GM18909 (cell line): ENCODE results near the gene HOXD9.

Experiments used
- ATAC-seq: cut with Tn5 transposase; IDR thresholded peaks from one replicate; pipeline ENCODE4 v1.9.1; 2021; ENCODE audit warnings: mild to moderate bottlenecking; ENCODE audit not compliant: unreplicated experiment, poor library complexity

HOXD9 gene

DNA sequence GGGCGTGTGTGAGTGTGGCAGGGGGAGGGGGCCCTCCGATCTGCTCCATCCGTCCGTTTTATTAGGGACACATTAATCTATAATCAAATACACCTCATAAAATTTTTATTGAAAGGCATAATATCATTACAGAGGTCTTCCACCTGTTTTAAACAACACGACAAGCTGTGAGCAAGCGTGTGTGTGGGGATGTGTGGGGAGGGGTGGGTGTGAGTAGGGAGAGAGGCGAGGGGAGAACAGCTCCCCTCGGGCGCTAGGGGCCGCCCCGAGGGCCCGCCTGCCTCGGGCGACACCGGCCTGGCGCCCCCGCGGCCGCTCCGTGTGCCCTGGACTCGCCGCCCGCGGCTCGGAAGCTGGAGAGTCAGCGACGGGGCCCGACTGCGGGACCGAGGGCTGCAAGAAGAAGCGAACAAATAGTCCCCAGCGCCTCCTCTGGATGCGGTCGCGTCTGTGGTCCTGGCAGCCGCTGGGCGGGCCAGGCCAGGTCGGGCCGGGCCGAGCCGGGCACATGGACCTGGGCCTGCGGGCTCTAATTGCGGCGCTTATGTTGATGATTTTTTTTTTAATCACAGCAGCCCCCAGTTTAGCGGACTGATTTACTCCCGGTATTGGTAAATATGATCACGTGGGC, 352 bp upstream of the HOXD9 start:
- no peak for ATAC-seq

DNA sequence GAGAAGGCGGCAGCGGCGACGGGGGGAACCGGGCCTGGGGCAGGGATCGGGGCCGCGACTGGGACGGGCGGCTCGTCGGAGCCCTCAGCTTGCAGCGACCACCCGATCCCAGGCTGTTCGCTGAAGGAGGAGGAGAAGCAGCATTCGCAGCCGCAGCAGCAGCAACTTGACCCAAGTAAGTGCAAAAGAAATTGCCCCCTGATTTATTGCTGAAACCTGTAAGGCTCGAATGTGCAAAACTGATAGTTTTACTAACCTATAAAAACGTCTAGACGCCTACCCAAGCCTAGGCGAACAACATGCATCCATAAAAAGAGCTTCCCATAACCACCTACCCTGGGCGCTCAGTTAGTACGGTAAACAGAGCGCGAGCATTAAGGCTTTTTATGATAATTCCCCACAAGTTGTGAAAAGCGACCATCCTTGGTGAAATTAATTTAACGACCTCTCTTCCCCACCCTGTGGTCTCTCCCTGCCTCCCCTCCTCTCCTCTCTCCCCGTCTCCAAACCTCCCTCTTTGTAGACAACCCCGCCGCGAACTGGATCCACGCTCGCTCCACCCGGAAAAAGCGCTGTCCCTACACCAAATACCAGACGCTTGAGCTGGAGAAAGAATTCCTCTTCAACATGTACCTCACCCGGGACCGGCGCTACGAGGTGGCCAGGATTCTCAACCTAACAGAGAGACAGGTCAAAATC, 1.0 kb downstream of the HOXD9 start:
- no peak for ATAC-seq

DNA sequence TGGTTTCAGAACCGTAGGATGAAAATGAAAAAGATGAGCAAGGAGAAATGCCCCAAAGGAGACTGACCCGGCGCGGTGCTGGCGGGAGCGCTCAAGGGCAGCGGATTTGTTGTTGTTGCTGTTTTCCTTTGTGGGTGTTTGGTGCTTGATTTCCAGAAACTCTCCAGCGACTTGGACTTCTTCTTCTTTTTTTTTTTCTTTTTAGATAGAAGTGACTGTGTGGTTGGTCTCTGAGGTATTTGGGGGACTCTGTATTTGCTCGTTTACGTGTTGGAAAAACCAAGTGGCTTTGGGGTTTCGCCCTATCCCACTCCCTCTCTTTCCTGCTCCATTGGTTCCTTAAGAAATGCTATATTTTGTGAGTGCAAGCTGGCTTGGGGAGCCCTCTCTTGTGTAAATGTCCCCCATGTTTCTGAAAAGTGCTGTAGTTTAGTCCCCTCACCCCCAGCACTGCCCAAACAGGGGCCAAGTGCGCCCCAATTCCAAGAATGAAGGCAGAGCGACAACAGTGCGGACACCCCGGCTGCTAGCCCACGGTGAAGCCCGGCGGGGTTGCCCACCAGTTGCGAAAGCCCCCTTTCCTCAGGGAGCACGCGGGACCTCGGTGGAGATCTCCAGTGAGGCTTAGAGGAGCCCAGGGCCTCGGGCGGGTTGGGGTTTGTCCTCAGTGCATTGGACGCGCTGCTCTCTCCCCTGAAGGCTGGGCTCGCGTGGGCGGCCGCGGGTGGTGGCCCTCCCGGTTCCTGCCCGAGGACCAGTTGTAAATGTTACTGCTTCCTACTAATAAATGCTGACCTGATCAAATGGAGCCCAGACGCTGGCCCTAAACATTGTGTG, 1.8 kb downstream of the HOXD9 start:
- no peak for ATAC-seq

DNA sequence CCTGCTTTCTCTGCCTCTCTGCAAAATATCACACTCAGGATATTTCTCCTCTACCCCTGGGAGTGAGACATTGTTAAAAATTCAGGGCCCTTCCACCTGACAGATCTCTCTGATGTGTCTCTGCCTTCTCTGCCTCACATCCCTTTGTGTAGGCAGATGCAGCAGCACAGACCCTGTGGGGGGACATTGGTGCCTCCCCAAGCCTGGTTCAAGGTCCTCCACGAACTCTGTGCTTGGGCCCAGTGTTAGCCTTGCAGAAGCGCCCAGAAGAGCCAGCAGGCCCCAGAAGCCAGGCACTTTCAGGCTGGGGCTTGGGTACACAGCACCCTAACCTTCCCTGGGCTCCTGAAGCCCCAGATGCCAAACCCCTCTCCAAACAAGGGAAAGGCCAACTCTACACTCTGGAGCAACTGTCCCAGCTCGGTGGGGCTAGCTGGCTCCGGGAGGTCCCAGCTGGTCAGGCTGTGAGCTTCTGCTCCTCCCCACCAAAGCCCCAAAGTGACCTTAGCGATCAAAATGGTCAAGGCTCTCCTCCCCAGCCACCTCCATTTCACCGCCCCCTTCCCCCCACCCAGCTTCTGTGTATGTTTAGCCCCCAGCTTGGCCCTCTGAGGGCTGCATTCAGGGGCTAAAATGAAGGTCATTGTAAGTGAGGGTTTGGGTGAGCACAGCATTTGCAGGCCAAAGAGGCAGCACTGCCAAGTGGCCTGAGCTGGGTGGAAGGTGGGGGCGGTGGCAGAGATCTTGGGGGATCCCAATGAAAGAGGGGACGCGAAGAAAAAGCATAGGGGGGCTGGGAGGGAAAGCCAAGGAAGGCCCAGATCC, 2.6 kb downstream of the HOXD9 start:
- no peak for ATAC-seq

- ATAC-seq = no peak
Measured at GRCh38 chr2:176125772-176126054, 3.2 kb downstream of the HOXD9 start.

- ATAC-seq = no peak
Measured at GRCh38 chr2:176126929-176127773, 4.6 kb downstream of the HOXD9 start.

- ATAC-seq = no peak
Measured at GRCh38 chr2:176127774-176128072, 5.2 kb downstream of the HOXD9 start.

DNA sequence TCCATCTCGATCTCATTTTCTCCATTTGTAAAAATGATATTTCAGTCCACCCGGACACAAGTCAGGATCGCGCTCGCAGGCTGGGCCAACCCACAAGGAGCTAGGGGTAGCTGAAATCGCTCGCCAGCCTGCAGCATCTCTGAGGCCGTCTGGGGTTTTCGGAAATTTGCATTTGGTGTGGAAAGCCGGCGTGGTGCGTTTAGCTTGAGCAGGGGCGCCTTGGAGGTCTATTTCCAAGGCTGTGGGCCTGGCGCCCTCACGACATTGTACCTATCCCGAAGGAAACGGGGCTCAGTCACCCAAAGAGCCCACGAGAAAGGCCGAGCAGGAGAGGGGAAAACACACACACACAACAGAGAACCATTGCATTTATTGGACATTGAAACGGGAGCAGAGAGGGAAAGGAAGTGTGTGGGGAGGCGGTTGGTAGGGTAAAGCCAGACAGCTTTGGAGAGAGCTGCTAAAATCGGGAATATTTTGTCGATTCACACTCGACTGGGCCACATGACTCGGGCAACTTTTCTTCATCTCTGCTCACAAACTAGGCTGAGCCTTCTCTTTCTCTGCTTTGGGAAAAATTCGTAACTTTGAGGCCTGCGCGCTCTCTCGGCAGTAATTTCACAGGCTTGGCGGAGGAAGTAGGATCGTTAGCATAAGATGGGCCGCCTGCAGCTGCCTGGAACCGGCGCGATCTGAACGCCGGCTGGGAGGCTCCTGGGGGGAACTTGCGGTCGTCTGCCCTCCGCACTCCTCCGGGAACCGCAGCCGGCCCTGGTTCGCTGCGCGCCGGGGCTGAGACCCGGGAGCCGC, 5.9 kb downstream of the HOXD9 start:
- ATAC-seq = no peak

GRCh38 chr2:176128982-176129796, 6.7 kb downstream of the HOXD9 start, which contains the start of gene HOXD8:
TSS of gene HOXD8 (plus strand) at chr2:176129705. CDS start at chr2:176130367, 662 bp downstream.
- no peak for ATAC-seq

DNA sequence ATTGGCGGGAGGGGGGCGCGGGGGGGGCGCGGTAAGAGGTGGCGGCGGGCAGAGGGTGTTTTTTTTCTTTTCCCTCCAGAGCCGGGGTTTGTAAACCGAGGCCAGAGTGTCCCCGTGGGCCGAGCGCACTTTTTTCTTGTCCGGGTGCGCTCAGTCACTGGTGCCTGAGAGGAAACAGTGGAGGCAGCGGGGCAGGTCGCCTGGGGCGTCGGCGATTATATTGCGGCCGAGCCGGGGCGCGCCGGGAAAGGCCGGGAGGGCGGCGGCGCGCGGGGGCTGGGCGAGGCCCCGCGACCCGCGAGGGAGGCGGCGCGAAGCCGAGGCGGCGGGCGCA, 7.3 kb downstream of the HOXD9 start:
- no peak for ATAC-seq

- ATAC-seq = no peak
Measured at GRCh38 chr2:176130147-176130956, 7.8 kb downstream of the HOXD9 start.

- no peak for ATAC-seq
Measured at GRCh38 chr2:176130957-176131847, 8.7 kb downstream of the HOXD9 start.

- ATAC-seq = no peak
Measured at GRCh38 chr2:176131848-176132158, 9.3 kb downstream of the HOXD9 start.

GRCh38 chr2:176132205-176133171, 10.0 kb downstream of the HOXD9 start:
- ATAC-seq = no peak

DNA sequence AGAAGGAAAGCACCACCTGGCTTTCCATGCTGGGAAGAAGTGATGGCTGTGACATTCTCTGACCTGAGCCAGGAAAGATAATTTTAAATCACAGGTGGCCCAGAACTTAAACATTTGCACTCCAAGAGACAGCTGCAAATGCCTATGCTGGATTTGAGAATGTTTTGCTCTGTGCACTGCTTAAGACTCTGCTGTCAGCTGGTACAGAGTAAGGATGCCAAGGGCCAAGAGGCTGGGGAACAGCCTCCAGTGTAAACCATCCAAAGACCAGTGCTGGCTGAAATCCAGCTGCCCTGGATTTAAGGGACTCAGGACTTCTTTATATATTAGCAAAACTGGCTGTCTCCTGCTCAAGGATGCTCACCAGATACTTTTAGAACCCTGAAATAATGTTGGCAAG, 10.9 kb downstream of the HOXD9 start:
- ATAC-seq = no peak

DNA sequence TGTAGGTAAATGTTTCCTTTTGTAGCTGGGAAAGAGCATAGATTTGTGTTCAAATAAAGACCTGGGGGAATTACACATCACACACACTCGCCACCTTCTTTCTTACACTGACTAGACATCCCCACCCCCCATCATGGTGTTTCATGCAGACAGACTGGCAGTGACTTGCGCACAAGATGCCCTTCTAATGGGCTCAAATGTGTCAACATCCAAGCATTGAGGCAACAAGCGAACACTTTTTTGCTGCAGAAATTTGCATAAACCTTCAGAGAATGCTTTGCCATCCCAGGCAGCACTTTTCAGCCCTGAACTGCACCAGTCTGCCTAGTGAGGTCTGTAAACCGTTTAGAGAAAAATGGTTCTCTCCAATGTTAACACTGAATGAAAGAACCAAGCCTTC, 11.5 kb downstream of the HOXD9 start:
- ATAC-seq = no peak
